ENCODE measurements around the gene LAMA1.

The LAMA1 gene

GRCh38 chr18:6976935-6977334, 140.7 kb downstream of the LAMA1 start:
- peaks cover 4% of the 10 kb centered on the region for H3K36me3 ChIP-seq (ENCODE audit: control insufficient read depth, insufficient read depth, low read length)
- H3K9me3 ChIP-seq (ENCODE audit: control insufficient read depth, insufficient read depth, low read length), result no peaks in the 10 kb centered on the region
- H3K4me3 ChIP-seq (ENCODE audit: low read depth, low read length), result no peak overlapping the region
- no peaks in the 10 kb centered on the region for H3K4me1 ChIP-seq (ENCODE audit: control insufficient read depth, insufficient read depth, low read length)
- H3K9ac ChIP-seq (ENCODE audit: low read depth, low read length), result no peak overlapping the region
- no peaks in the 10 kb centered on the region for H3K27me3 ChIP-seq (ENCODE audit: control insufficient read depth, insufficient read depth, low read length)

GRCh38 chr18:6975084-6975483, 142.5 kb downstream of the LAMA1 start:
- Histone ChIP-seq H3K9ac (ENCODE audit: low read depth, low read length) (no peak overlapping the region), H3K36me3 (ENCODE audit: control insufficient read depth, insufficient read depth, low read length) (peaks cover 4% of the 10 kb centered on the region), H3K4me1 (ENCODE audit: control insufficient read depth, insufficient read depth, low read length) (no peaks in the 10 kb centered on the region), H3K9me3 (ENCODE audit: control insufficient read depth, insufficient read depth, low read length) (no peaks in the 10 kb centered on the region), H3K27me3 (ENCODE audit: control insufficient read depth, insufficient read depth, low read length) (no peaks in the 10 kb centered on the region), H3K4me3 (ENCODE audit: low read depth, low read length) (no peak overlapping the region)

GRCh38 chr18:6971823-6972478, 145.6 kb downstream of the LAMA1 start:
- Histone ChIP-seq H3K9me3 (ENCODE audit: control insufficient read depth, insufficient read depth, low read length) (no peaks in the 10 kb centered on the region), H3K4me1 (ENCODE audit: control insufficient read depth, insufficient read depth, low read length) (no peaks in the 10 kb centered on the region), H3K9ac (ENCODE audit: low read depth, low read length) (no peak overlapping the region), H3K4me3 (ENCODE audit: low read depth, low read length) (no peak overlapping the region), H3K36me3 (ENCODE audit: control insufficient read depth, insufficient read depth, low read length) (no peaks in the 10 kb centered on the region), H3K27me3 (ENCODE audit: control insufficient read depth, insufficient read depth, low read length) (no peaks in the 10 kb centered on the region)

GRCh38 chr18:6963452-6964097, 154.0 kb downstream of the LAMA1 start:
- H3K9ac ChIP-seq (ENCODE audit: low read depth, low read length), result no peak overlapping the region
- H3K36me3 ChIP-seq (ENCODE audit: control insufficient read depth, insufficient read depth, low read length), result no peaks in the 10 kb centered on the region
- H3K9me3 ChIP-seq (ENCODE audit: control insufficient read depth, insufficient read depth, low read length), result no peaks in the 10 kb centered on the region
- H3K4me3 ChIP-seq (ENCODE audit: low read depth, low read length), result no peak overlapping the region
- no peaks in the 10 kb centered on the region for H3K4me1 ChIP-seq (ENCODE audit: control insufficient read depth, insufficient read depth, low read length)
- H3K27me3 ChIP-seq (ENCODE audit: control insufficient read depth, insufficient read depth, low read length), result no peaks in the 10 kb centered on the region

- Histone ChIP-seq H3K36me3 (ENCODE audit: control insufficient read depth, insufficient read depth, low read length) (no peaks in the 10 kb centered on the region), H3K4me3 (ENCODE audit: low read depth, low read length) (no peak overlapping the region), H3K27me3 (ENCODE audit: control insufficient read depth, insufficient read depth, low read length) (no peaks in the 10 kb centered on the region), H3K9me3 (ENCODE audit: control insufficient read depth, insufficient read depth, low read length) (no peaks in the 10 kb centered on the region), H3K9ac (ENCODE audit: low read depth, low read length) (no peak overlapping the region), H3K4me1 (ENCODE audit: control insufficient read depth, insufficient read depth, low read length) (no peaks in the 10 kb centered on the region)
Observed at GRCh38 chr18:6962571-6963451, 154.8 kb downstream of the LAMA1 start.

- H3K27me3 ChIP-seq (ENCODE audit: control insufficient read depth, insufficient read depth, low read length), result no peaks in the 10 kb centered on the region
- no peaks in the 10 kb centered on the region for H3K9me3 ChIP-seq (ENCODE audit: control insufficient read depth, insufficient read depth, low read length)
- no peak overlapping the region for H3K4me3 ChIP-seq (ENCODE audit: low read depth, low read length)
- peaks cover 2% of the 10 kb centered on the region for H3K36me3 ChIP-seq (ENCODE audit: control insufficient read depth, insufficient read depth, low read length)
- H3K9ac ChIP-seq (ENCODE audit: low read depth, low read length), result no peak overlapping the region
- H3K4me1 ChIP-seq (ENCODE audit: control insufficient read depth, insufficient read depth, low read length), result no peaks in the 10 kb centered on the region
Observed at GRCh38 chr18:6961331-6961730, 156.3 kb downstream of the LAMA1 start.

DNA sequence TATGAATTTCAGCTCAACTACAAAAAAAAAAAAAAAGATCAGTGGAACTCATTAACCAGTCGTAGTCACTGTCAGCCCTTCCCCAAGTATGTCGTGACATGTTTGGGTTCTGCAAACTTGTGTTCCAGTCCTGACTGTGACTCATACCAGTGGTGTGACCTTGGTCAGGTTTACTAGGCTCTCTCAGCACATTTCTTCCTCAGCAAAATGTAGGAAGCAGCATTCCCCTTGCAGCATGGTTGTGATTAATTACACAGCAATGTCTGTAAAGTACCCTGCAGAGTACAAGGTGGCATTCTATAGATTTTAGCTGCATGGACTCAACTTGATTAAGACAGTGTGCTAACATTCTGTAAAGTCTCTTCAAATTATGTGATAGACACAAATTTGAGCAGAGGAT, 156.9 kb downstream of the LAMA1 start:
- Histone ChIP-seq H3K4me1 (ENCODE audit: control insufficient read depth, insufficient read depth, low read length) (no peaks in the 10 kb centered on the region), H3K4me3 (ENCODE audit: low read depth, low read length) (no peak overlapping the region), H3K36me3 (ENCODE audit: control insufficient read depth, insufficient read depth, low read length) (peaks cover 2% of the 10 kb centered on the region), H3K9me3 (ENCODE audit: control insufficient read depth, insufficient read depth, low read length) (no peaks in the 10 kb centered on the region), H3K27me3 (ENCODE audit: control insufficient read depth, insufficient read depth, low read length) (no peaks in the 10 kb centered on the region), H3K9ac (ENCODE audit: low read depth, low read length) (no peak overlapping the region)

GRCh38 chr18:6960124-6960523, 157.5 kb downstream of the LAMA1 start:
- Histone ChIP-seq H3K9ac (ENCODE audit: low read depth, low read length) (no peak overlapping the region), H3K36me3 (ENCODE audit: control insufficient read depth, insufficient read depth, low read length) (peaks cover 2% of the 10 kb centered on the region), H3K4me1 (ENCODE audit: control insufficient read depth, insufficient read depth, low read length) (no peaks in the 10 kb centered on the region), H3K27me3 (ENCODE audit: control insufficient read depth, insufficient read depth, low read length) (no peaks in the 10 kb centered on the region), H3K4me3 (ENCODE audit: low read depth, low read length) (no peak overlapping the region), H3K9me3 (ENCODE audit: control insufficient read depth, insufficient read depth, low read length) (no peaks in the 10 kb centered on the region)

DNA sequence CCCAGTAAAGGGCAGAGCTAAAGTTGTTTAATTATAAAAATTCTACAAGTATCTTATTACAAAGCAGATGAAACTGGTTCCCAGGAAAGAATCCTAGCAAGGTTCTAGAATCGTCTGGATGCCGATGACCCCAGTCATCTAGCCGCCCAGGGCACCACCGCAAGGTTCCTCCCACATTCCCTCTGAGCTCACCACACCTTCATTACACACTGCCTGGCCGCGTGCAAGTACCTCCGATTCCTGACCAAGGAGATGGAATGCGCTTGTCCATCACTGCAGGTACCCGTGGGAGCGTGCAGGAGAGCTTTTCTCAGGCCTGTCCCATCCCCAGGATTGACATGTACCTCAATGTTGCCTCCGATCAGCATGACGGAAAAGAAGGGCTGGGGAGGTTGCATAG, 158.5 kb downstream of the LAMA1 start:
- Histone ChIP-seq H3K9me3 (ENCODE audit: control insufficient read depth, insufficient read depth, low read length) (no peaks in the 10 kb centered on the region), H3K27me3 (ENCODE audit: control insufficient read depth, insufficient read depth, low read length) (no peaks in the 10 kb centered on the region), H3K36me3 (ENCODE audit: control insufficient read depth, insufficient read depth, low read length) (peaks cover 2% of the 10 kb centered on the region), H3K4me1 (ENCODE audit: control insufficient read depth, insufficient read depth, low read length) (no peaks in the 10 kb centered on the region), H3K9ac (ENCODE audit: low read depth, low read length) (no peak overlapping the region), H3K4me3 (ENCODE audit: low read depth, low read length) (no peak overlapping the region)

GRCh38 chr18:6956999-6957398, 160.6 kb downstream of the LAMA1 start:
- Histone ChIP-seq H3K4me3 (ENCODE audit: low read depth, low read length) (no peak overlapping the region), H3K27me3 (ENCODE audit: control insufficient read depth, insufficient read depth, low read length) (no peaks in the 10 kb centered on the region), H3K9me3 (ENCODE audit: control insufficient read depth, insufficient read depth, low read length) (no peaks in the 10 kb centered on the region), H3K36me3 (ENCODE audit: control insufficient read depth, insufficient read depth, low read length) (peaks cover 2% of the 10 kb centered on the region), H3K9ac (ENCODE audit: low read depth, low read length) (no peak overlapping the region), H3K4me1 (ENCODE audit: control insufficient read depth, insufficient read depth, low read length) (no peaks in the 10 kb centered on the region)

- Histone ChIP-seq H3K9ac (ENCODE audit: low read depth, low read length) (no peak overlapping the region), H3K9me3 (ENCODE audit: control insufficient read depth, insufficient read depth, low read length) (no peaks in the 10 kb centered on the region), H3K4me1 (ENCODE audit: control insufficient read depth, insufficient read depth, low read length) (no peaks in the 10 kb centered on the region), H3K4me3 (ENCODE audit: low read depth, low read length) (no peak overlapping the region), H3K27me3 (ENCODE audit: control insufficient read depth, insufficient read depth, low read length) (no peaks in the 10 kb centered on the region), H3K36me3 (ENCODE audit: control insufficient read depth, insufficient read depth, low read length) (peaks cover 2% of the 10 kb centered on the region)
Observed at GRCh38 chr18:6956495-6956894, 161.1 kb downstream of the LAMA1 start.

DNA sequence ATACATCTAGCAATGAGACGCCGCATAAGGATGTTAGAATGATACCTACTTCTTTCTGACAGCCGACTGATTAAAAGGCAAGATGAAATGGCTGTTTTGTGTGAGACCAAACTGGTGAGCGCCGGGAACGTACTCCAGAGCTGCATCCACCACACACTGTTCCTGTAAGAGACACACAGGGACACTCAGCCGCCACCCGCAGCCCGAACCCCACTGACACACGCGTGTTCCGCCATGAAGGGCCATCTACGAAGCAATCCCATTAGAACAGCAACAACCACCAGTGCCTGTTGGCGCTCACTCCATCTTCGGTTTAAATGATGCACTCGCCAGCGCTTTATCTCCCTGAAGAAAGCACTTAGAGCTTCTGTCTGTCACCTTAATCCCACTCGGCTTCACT, 162.3 kb downstream of the LAMA1 start:
- Histone ChIP-seq H3K27me3 (ENCODE audit: control insufficient read depth, insufficient read depth, low read length) (no peaks in the 10 kb centered on the region), H3K36me3 (ENCODE audit: control insufficient read depth, insufficient read depth, low read length) (peaks cover 2% of the 10 kb centered on the region), H3K4me1 (ENCODE audit: control insufficient read depth, insufficient read depth, low read length) (no peaks in the 10 kb centered on the region), H3K9ac (ENCODE audit: low read depth, low read length) (no peak overlapping the region), H3K4me3 (ENCODE audit: low read depth, low read length) (no peak overlapping the region), H3K9me3 (ENCODE audit: control insufficient read depth, insufficient read depth, low read length) (no peaks in the 10 kb centered on the region)
